Measurements from ENCODE around the gene CDS1. TPM values are rescaled to one million over a fixed set of nuclear protein-coding genes. Genes with fewer than 3 reads are reported as not detected.

The CDS1 gene
- total and polyA plus RNA-seq, 2 donors (not counting 3 experiments of a cell fraction or from before 2014, with no cell fraction given) = 0.01 TPM; not detected in 1

GRCh38 chr4:84582302-84582987, 482 bp upstream of the CDS1 start:
- H3K27me3 ChIP-seq (ENCODE audit: control insufficient read depth in 2 of 2, insufficient read depth in 2 of 2, low read length in 2 of 2) = peaks cover 50 to 67% of the 10 kb centered on the region in 2 experiments
- BruUV-seq (replicated peaks) = no TSS peak
- peak overlapping the region; percentile 32 to 52 (median 36) for H3K4me3 ChIP-seq (replicated peaks in 1 of 3; ENCODE audit: insufficient read depth in 1 of 3, low read depth in 1 of 3, low read length in 3 of 3)
- no peaks in the 10 kb centered on the region for H3K79me2 ChIP-seq (ENCODE audit: control insufficient read depth, insufficient read depth, low read length)
- peaks cover 13% of the 10 kb centered on the region for H3K4me1 ChIP-seq (ENCODE audit: control insufficient read depth, extremely low read depth, insufficient read depth, low read length)
- H4K20me1 ChIP-seq (replicated peaks; ENCODE audit: control insufficient read depth, extremely low read depth, insufficient read depth, low read length) = no peaks in the 10 kb centered on the region
- FAIRE-seq (no peak), DNase-seq (ENCODE audit: low read depth, low spot score) (peak; percentile 50)
- H3K27ac ChIP-seq (ENCODE audit: insufficient read depth, low read depth, low read length) = no peak overlapping the region
- H3K36me3 ChIP-seq (ENCODE audit: control insufficient read depth in 2 of 2, extremely low read depth in 1 of 2, insufficient read depth in 2 of 2, low read length in 2 of 2) = no peaks in the 10 kb centered on the region
- peak overlapping the region; percentile 95 for H2AFZ ChIP-seq (ENCODE audit: low read depth, low read length)
- H3K9ac ChIP-seq (replicated peaks; ENCODE audit: extremely low read depth, insufficient read depth, low read length) = no peak overlapping the region
- H3K9me3 ChIP-seq (replicated peaks; ENCODE audit: control insufficient read depth, insufficient read depth, low read length) = no peaks in the 10 kb centered on the region
- dilution Hi-C loops (cut with MboI; ENCODE audit: extremely low pct_ligation_motif_present, low sequenced_read_pairs) = no loop called here
- TF ChIP-seq POLR2A (IDR thresholded peaks at IDR 0.05; ENCODE audit: low read depth, low read length) (no peak), MAX (IDR thresholded peaks at IDR 0.05; ENCODE audit: insufficient read depth, insufficient read length) (no peak), GATA2 (IDR thresholded peaks at IDR 0.05; ENCODE audit: insufficient read depth, insufficient read length, low read depth, low read length) (no peak), EZH2 (IDR thresholded peaks at IDR 0.05; ENCODE audit: borderline replicate concordance, low read depth, low read length, severe bottlenecking) (no peak), CTCF (IDR thresholded peaks at IDR 0.05; ENCODE audit: extremely low read depth in 1 of 2, insufficient read depth in 1 of 2, low read depth in 1 of 2, low read length in 2 of 2) (no peak), FOS (IDR thresholded peaks at IDR 0.05; ENCODE audit: borderline replicate concordance, insufficient read depth, low read length) (no peak), JUN (IDR thresholded peaks at IDR 0.05; ENCODE audit: borderline replicate concordance, insufficient read depth, insufficient read length, low read depth) (no peak), MYC (IDR thresholded peaks at IDR 0.05; ENCODE audit: low read depth, low read length) (no peak), POLR2AphosphoS5 (IDR thresholded peaks at IDR 0.05; ENCODE audit: insufficient read depth, low read depth, low read length) (no peak)
- ChIA-PET POLR2A (no interaction called here), CTCF (no interaction called here)
- H3K9me1 ChIP-seq (replicated peaks; ENCODE audit: control insufficient read depth, extremely low read depth, insufficient read depth, low read length) = no peaks in the 10 kb centered on the region
- intact Hi-C loops (cut with micrococcal nuclease) = loop anchor here (5.0 kb wide), 1 partner anchor 80 kb away; no protein-coding TSS in a partner anchor
- peak overlapping the region; percentile 83 for H3K4me2 ChIP-seq (ENCODE audit: insufficient read depth, low read length)
